ENCODE measurements around the gene TMEM117. TPM values are rescaled to one million over a fixed set of nuclear protein-coding genes. Genes with fewer than 3 reads are reported as not detected.

The TMEM117 gene
- total RNA-seq, 1 donor from 2014 or later: 3.8 TPM

DNA sequence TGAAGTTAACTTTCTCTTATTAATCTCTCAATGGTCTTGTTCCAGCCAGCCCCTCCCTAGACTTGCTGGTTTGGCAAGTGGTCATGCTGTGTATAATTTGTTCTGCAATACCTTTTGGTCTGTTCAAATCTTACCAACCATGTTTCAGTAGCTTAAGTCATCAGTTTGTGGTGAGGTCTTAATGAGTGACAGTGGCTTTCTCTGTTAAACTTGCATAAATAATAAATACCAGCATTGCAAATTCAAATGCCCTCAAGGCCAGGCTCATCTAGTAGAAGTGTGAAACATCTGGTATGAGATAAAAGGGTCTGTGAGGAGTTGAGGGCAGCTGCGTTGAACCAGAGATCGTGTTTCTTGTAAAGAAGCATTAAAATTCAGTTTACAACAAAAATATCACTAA lies 319.5 kb downstream of the TMEM117 start:
- DNase-seq (ENCODE audit: low read depth): no peak
- H3K4me3 ChIP-seq (ENCODE audit: low read depth, low read length): no peak overlapping the region
- TF ChIP-seq, protein P1, sequence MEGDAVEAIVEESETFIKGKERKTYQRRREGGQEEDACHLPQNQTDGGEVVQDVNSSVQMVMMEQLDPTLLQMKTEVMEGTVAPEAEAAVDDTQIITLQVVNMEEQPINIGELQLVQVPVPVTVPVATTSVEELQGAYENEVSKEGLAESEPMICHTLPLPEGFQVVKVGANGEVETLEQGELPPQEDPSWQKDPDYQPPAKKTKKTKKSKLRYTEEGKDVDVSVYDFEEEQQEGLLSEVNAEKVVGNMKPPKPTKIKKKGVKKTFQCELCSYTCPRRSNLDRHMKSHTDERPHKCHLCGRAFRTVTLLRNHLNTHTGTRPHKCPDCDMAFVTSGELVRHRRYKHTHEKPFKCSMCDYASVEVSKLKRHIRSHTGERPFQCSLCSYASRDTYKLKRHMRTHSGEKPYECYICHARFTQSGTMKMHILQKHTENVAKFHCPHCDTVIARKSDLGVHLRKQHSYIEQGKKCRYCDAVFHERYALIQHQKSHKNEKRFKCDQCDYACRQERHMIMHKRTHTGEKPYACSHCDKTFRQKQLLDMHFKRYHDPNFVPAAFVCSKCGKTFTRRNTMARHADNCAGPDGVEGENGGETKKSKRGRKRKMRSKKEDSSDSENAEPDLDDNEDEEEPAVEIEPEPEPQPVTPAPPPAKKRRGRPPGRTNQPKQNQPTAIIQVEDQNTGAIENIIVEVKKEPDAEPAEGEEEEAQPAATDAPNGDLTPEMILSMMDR (conservative IDR thresholded peaks at IDR 0.05; ENCODE audit: low read depth, low read length): no peak

DNA sequence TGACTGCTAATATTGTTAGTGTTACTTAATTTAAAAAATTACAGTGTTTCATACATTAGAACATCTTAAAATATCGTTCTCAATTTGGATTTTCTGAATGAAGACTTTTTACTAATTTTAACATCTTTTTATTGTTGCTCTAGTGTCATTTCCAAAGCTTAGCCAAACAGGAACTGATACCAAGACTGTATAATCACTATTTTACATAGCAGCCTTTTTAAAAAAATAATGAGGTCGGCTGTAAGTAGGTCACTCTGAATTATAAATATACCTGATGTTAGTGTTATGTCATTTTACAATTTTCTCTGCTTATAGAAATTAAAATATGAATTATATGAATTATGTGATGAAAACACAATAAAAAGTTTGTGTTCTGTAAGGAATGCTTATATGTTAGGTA lies 321.5 kb downstream of the TMEM117 start:
- no peak for DNase-seq (ENCODE audit: low read depth)
- TF ChIP-seq, protein P1 (conservative IDR thresholded peaks at IDR 0.05; ENCODE audit: low read depth, low read length): no peak
- no peak overlapping the region for H3K4me3 ChIP-seq (ENCODE audit: low read depth, low read length)

DNA sequence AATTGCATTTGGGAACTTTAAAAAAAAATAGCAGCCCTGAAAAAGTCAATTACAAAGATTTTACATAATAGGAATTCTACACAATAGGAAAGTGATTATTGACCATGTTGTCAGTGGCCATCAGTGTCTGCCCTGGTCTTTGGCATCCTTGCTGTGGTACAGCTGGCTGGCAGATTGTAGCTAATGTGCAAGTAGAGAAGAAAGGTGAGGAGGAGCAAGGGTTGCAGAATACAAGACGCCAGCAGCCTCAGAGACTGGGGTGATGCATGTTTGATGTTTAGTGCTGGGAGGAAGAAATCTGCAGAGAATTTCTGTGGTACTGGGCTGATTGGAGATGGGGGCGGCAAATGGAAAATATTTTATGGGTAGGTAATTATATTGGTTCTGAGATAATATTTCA lies 322.9 kb downstream of the TMEM117 start:
- DNase-seq (ENCODE audit: low read depth): no peak
- TF ChIP-seq, protein P1 (conservative IDR thresholded peaks at IDR 0.05; ENCODE audit: low read depth, low read length): no peak
- H3K4me3 ChIP-seq (ENCODE audit: low read depth, low read length): no peak overlapping the region

DNA sequence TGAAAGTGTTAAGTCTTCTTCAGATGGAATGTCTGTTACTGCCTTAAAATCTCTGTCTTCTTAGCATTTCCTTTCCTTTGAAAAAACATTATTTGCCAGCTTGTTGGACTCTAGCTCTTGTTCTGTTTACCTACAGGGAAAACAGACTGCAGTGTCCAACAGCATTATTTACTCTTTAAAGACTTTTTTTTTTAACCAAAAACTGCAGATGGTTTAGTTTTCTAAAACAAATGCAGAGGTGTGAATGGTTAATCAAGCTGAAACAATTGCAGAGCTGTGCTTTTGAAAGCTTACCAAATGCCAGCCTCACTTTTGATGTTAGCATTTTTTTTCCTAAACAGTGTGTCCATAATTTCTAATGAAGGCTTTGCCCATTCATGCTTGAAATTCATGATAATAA lies 323.3 kb downstream of the TMEM117 start:
- no peak overlapping the region for H3K4me3 ChIP-seq (ENCODE audit: low read depth, low read length)
- TF ChIP-seq, protein P1 (conservative IDR thresholded peaks at IDR 0.05; ENCODE audit: low read depth, low read length): no peak
- no peak for DNase-seq (ENCODE audit: low read depth)

DNA sequence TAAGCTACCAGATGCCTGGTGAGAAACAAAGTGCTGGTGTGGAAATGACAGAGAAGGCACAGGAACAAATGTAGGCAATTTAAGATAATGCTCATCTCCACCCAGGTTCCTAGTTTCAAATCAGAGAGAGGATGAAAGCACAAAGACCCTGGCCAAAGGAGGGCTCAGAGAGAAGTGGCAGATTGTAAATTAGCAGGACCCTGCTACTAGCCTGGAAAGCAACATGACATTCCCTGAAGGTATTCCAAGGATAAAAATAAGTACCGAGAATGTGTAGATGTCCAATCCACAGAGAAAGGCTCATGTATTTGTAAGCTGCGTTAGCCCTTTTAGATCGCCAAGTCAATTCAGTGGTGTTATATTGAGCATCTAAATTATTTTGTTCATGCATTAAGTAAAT lies 324.0 kb downstream of the TMEM117 start:
- DNase-seq (ENCODE audit: low read depth): no peak
- TF ChIP-seq, protein P1 (conservative IDR thresholded peaks at IDR 0.05; ENCODE audit: low read depth, low read length): no peak
- H3K4me3 ChIP-seq (ENCODE audit: low read depth, low read length): no peak overlapping the region

DNA sequence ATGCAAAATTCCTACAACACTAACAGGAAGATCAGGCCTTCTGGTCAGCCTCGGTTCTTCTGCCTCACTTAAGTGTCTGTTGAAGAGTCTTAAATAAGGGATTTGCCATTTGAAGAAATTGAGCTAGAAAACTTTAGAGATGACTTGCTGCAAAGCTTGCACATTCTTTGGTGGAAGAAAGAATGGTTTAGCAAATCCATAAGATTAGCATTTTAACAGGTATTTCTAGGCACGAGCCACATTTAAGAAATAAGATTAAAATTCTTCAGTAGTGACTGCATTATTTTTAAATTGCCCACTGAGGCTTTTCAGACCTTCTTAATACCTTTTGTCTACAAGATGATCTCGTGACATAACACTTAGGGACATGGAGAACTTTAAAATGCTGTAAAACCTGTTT lies 327.1 kb downstream of the TMEM117 start:
- DNase-seq (ENCODE audit: low read depth): no peak
- TF ChIP-seq, protein P1 (conservative IDR thresholded peaks at IDR 0.05; ENCODE audit: low read depth, low read length): no peak
- no peak overlapping the region for H3K4me3 ChIP-seq (ENCODE audit: low read depth, low read length)

DNA sequence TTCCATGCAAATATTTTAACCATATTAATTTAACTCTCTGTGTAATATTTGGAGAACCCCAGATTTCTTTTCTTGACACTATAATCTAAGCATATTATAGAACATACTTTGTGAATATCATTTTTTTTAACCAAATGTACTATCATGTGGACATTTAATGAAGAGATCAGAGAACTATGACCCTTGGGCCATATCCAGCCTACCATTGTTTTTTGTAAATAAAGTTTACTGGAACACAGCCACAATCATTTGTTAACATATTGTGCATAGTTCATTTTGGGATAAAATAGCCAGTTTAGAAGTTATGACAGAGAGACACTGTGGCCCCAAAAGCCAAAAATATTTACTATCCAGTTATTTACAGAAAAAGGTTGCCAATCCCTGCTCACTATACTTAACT lies 338.2 kb downstream of the TMEM117 start:
- H3K4me3 ChIP-seq (ENCODE audit: low read depth, low read length): no peak overlapping the region
- TF ChIP-seq, protein P1 (conservative IDR thresholded peaks at IDR 0.05; ENCODE audit: low read depth, low read length): no peak
- no peak for DNase-seq (ENCODE audit: low read depth)
